Suprapubic skin (tissue), 4 donors: ENCODE measurements around the gene RPS6KA2.

Source experiments
- CTCF ChIP-seq, 2 donors: fragments of 200-600 bp in 1 of 2; fragments of 450-650 bp in 1 of 2; sonication (generic) in 1 of 2; IDR thresholded peaks; one replicate each; pipeline ENCODE4 v1.5.1; 2016 to 2019; ENCODE audit warnings: antibody characterized with exemption in 2 of 2, mild to moderate bottlenecking in 1 of 2, moderate library complexity in 1 of 2
- POLR2A ChIP-seq, 2 donors: fragments of 450-650 bp; IDR thresholded peaks; one replicate each; pipeline ENCODE4 v1.6.1; 2017; ENCODE audit warnings: antibody characterized with exemption in 2 of 2, mild to moderate bottlenecking in 2 of 2, moderate library complexity in 2 of 2
- POLR2AphosphoS5 ChIP-seq, 3 donors: sonication (generic); formaldehyde crosslinking; IDR thresholded peaks; one replicate each; pipeline ENCODE4 v1.6.1; 2017; ENCODE audit warnings: antibody characterized with exemption in 3 of 3

GRCh38 chr6:166398348-166398747 is 228.7 kb downstream of the RPS6KA2 start:
- TF ChIP-seq CTCF (IDR thresholded peaks at IDR 0.05) (no peak), POLR2AphosphoS5 (IDR thresholded peaks at IDR 0.05) (no peak), POLR2A (IDR thresholded peaks at IDR 0.05) (no peak)
